Mesothelial cell of epicardium (in vitro differentiated cells): ENCODE measurements around the gene PREX1. TPM values are rescaled to one million over a fixed set of nuclear protein-coding genes. Genes with fewer than 3 reads are reported as not detected.

ENCODE experiments used
- DNase-seq, 2 experiments: peaks; one replicate each; pipeline ENCODE4 v3.0.0; 2021; ENCODE audit warnings: low spot score in 2 of 2; ENCODE audit not compliant: unreplicated experiment in 2 of 2
- H3K27ac Mint-ChIP-seq: 2 replicates; pipeline ENCODE4 v1.8.0; 2021; ENCODE audit warnings: mixed read lengths
- H3K27me3 Mint-ChIP-seq: 2 replicates; pipeline ENCODE4 v1.8.0; 2021; ENCODE audit warnings: low read depth, mixed read lengths
- H3K36me3 Mint-ChIP-seq: 2 replicates; pipeline ENCODE4 v1.8.0; 2021; ENCODE audit warnings: mixed read lengths
- H3K4me1 Mint-ChIP-seq: 2 replicates; pipeline ENCODE4 v1.8.0; 2021; ENCODE audit warnings: mixed read lengths
- H3K4me3 Mint-ChIP-seq: 2 replicates; pipeline ENCODE4 v1.8.0; 2021; ENCODE audit warnings: mild to moderate bottlenecking, moderate library complexity, mixed read lengths
- H3K9me3 Mint-ChIP-seq: 2 replicates; pipeline ENCODE4 v1.8.0; 2021; ENCODE audit warnings: mixed read lengths
- total RNA-seq: library from RNA; stranded (reverse); gene quantifications from 3 replicates; pipeline ENCODE4 v1.2.1, GENCODE V29; 2021
- TF ChIP-seq, protein P1 (sequence below): fragments of 200-600 bp; sonication (generic); IDR thresholded peaks from one replicate; pipeline ENCODE4 v1.5.0; 2021; ENCODE audit warnings: antibody characterized with exemption; ENCODE audit not compliant: unreplicated experiment

The PREX1 gene
- total RNA-seq, 1 donor from 2014 or later = 8.3 TPM

GRCh38 chr20:48711044-48711428 lies 116.8 kb downstream of the PREX1 start:
- no peak overlapping the region for H3K4me3 Mint-ChIP-seq
- H3K4me1 Mint-ChIP-seq = peaks cover 3% of the 10 kb centered on the region
- H3K27ac Mint-ChIP-seq = no peak overlapping the region
- no peaks in the 10 kb centered on the region for H3K36me3 Mint-ChIP-seq
- H3K27me3 Mint-ChIP-seq = peaks cover 6% of the 10 kb centered on the region
- DNase-seq = no peak
- TF ChIP-seq, protein P1, sequence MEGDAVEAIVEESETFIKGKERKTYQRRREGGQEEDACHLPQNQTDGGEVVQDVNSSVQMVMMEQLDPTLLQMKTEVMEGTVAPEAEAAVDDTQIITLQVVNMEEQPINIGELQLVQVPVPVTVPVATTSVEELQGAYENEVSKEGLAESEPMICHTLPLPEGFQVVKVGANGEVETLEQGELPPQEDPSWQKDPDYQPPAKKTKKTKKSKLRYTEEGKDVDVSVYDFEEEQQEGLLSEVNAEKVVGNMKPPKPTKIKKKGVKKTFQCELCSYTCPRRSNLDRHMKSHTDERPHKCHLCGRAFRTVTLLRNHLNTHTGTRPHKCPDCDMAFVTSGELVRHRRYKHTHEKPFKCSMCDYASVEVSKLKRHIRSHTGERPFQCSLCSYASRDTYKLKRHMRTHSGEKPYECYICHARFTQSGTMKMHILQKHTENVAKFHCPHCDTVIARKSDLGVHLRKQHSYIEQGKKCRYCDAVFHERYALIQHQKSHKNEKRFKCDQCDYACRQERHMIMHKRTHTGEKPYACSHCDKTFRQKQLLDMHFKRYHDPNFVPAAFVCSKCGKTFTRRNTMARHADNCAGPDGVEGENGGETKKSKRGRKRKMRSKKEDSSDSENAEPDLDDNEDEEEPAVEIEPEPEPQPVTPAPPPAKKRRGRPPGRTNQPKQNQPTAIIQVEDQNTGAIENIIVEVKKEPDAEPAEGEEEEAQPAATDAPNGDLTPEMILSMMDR = no peak
- H3K9me3 Mint-ChIP-seq = peaks cover 4% of the 10 kb centered on the region

DNA sequence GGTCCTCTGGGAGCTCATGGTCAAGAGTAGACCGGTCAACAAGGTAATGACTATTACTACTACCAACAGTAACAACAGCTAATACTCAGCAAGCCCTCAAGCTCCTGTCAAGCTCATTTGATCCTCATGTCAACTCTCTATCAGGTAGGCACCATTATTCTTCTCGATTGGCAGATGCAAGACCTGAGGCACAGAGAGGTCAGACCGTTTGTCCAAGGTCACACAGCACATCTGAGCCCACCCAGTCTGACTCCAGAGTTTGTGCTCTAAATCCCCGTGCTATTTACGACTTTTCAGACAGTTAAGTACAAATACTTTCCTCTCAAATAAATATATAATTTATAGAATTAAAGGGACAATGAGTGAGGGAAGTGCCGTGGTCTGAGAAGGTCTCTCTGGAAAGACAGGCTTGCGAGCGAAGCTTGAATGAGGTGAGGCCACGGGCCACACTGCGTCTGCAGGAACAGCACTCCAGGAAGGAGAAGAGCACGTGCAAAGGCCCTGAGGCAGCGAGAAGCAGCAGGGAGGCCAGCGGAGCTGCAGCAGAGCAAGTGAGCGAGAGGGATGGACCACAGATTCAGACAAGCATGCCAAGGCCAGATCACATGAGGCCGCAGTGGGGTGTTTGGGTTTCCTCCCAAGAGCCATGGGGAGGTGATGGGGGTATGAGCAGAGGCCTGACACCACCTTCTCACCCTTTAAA lies 117.3 kb downstream of the PREX1 start:
- Mint-ChIP-seq H3K27me3 (peaks cover 6% of the 10 kb centered on the region), H3K9me3 (peaks cover 4% of the 10 kb centered on the region), H3K4me3 (no peak overlapping the region)

DNA sequence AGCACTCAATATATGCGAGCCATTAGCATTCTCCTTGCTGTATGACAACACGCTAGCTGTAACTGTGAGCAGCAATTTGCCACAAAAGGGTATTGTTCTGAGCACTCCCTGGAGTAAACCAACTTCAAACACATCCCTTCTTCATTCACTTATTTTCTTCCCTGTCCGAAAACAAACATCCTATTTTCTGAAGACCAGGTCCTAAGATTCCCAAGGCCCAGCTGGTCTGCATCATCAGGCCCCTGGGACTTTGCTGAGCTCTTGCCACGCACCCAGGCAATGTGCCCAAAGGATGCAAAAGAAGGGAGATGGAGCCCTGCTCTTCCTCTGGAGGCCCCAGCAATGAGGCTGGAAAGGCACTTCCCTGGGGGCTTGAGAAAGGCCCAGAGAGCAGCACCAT lies 118.1 kb downstream of the PREX1 start:
- no peak overlapping the region for H3K4me3 Mint-ChIP-seq
- H3K27ac Mint-ChIP-seq = no peak overlapping the region

More for the DNA sequence above, 117.3 kb downstream of the PREX1 start:
- Mint-ChIP-seq H3K36me3 (no peaks in the 10 kb centered on the region), H3K27ac (no peak overlapping the region), H3K4me1 (peaks cover 5% of the 10 kb centered on the region)
- TF ChIP-seq, protein P1 = no peak
- DNase-seq = no peak

GRCh38 chr20:48709058-48709691 lies 118.6 kb downstream of the PREX1 start:
- H3K27ac Mint-ChIP-seq = no peak overlapping the region

More for the DNA sequence above, 118.1 kb downstream of the PREX1 start:
- Mint-ChIP-seq H3K4me1 (peaks cover 10% of the 10 kb centered on the region), H3K9me3 (peaks cover 4% of the 10 kb centered on the region), H3K27me3 (peaks cover 6% of the 10 kb centered on the region), H3K36me3 (no peaks in the 10 kb centered on the region)
- no peak for DNase-seq
- TF ChIP-seq, protein P1 = no peak

GRCh38 chr20:48708630-48709029 lies 119.2 kb downstream of the PREX1 start:
- no peaks in the 10 kb centered on the region for H3K9me3 Mint-ChIP-seq
- H3K4me3 Mint-ChIP-seq = no peak overlapping the region
- no peak overlapping the region for H3K27ac Mint-ChIP-seq
- DNase-seq = no peak
- H3K4me1 Mint-ChIP-seq = peaks cover 10% of the 10 kb centered on the region
- no peaks in the 10 kb centered on the region for H3K36me3 Mint-ChIP-seq
- TF ChIP-seq, protein P1 = no peak
- peaks cover 6% of the 10 kb centered on the region for H3K27me3 Mint-ChIP-seq

More at GRCh38 chr20:48709058-48709691, 118.6 kb downstream of the PREX1 start:
- no peak for DNase-seq
- peaks cover 6% of the 10 kb centered on the region for H3K27me3 Mint-ChIP-seq
- peaks cover 10% of the 10 kb centered on the region for H3K4me1 Mint-ChIP-seq
- H3K4me3 Mint-ChIP-seq = no peak overlapping the region
- H3K36me3 Mint-ChIP-seq = no peaks in the 10 kb centered on the region
- peaks cover 1% of the 10 kb centered on the region for H3K9me3 Mint-ChIP-seq
- TF ChIP-seq, protein P1 = no peak
